D721Med (cell line): ENCODE results near the gene ZNF223.

Source experiments
- DNase-seq: peaks from one replicate; pipeline ENCODE4 v3.0.0; 2011; ENCODE audit warnings: low spot score; ENCODE audit not compliant: insufficient read length
- FAIRE-seq: peaks from 2 replicates; lab custom pipeline; 2011; peaks lifted over from hg19 to GRCh38; lab: Jason Lieb, UNC
- CTCF ChIP-seq: IDR thresholded peaks from 2 replicates; pipeline ENCODE4 v1.5.1; 2012; ENCODE audit warnings: mild to moderate bottlenecking, control low read depth; ENCODE audit not compliant: insufficient read depth; ENCODE audit errors: missing control alignments

Gene ZNF223

GRCh38 chr19:44109458-44109857, 57.6 kb downstream of the ZNF223 start:
- no peak for TF ChIP-seq CTCF
- DNase-seq (no peak), FAIRE-seq (no peak)

- FAIRE-seq: no peak
- no peak for DNase-seq
- no peak for TF ChIP-seq CTCF
Observed at GRCh38 chr19:44111910-44112463, 60.2 kb downstream of the ZNF223 start.

GRCh38 chr19:44112802-44113137, 60.9 kb downstream of the ZNF223 start:
- TF ChIP-seq CTCF: no peak
- DNase-seq (no peak), FAIRE-seq (no peak)

GRCh38 chr19:44113138-44113783, 61.4 kb downstream of the ZNF223 start, which contains the start of gene ZNF225:
Gene ZNF225, plus strand, starts transcription at chr19:44113399. Its CDS starts 2,429 bp downstream, at chr19:44115828.
- DNase-seq (peak; percentile 64), FAIRE-seq (peak; percentile 80)
- no peak for TF ChIP-seq CTCF

GRCh38 chr19:44113784-44114390, 62.1 kb downstream of the ZNF223 start:
- TF ChIP-seq CTCF: no peak
- DNase-seq (no peak), FAIRE-seq (no peak)
